GM12873 (cell line): Measurements from ENCODE around the gene ROPN1B.
"Not testable (repeated sequence)": the region's sequence is repeated elsewhere in the genome, so short reads cannot be mapped to it uniquely, and the experiment has no call there.

Source experiments
- CTCF ChIP-seq: IDR thresholded peaks from 2 replicates; pipeline ENCODE4 v1.5.1; 2012; ENCODE audit warnings: low read depth, mild to moderate bottlenecking, moderate library complexity, low read length, control low read depth; ENCODE audit not compliant: insufficient read depth; ENCODE audit errors: missing control alignments

ROPN1B gene

GRCh38 chr3:125968701-125969592 is at the start of gene ROPN1B:
ROPN1B (plus strand) TSS chr3:125969178; CDS start chr3:125972055, 2,877 bp downstream.
- not testable (repeated sequence) for TF ChIP-seq CTCF

GRCh38 chr3:125921712-125922111 is 47.3 kb upstream of the ROPN1B start:
- TF ChIP-seq CTCF, result peak; percentile 50

GRCh38 chr3:125928771-125929545 is 40.0 kb upstream of the ROPN1B start:
- TF ChIP-seq CTCF, result peak; percentile 67

GRCh38 chr3:125936210-125936815 is 32.7 kb upstream of the ROPN1B start:
- peak; percentile 33 for TF ChIP-seq CTCF

GRCh38 chr3:125957674-125958510 is 11.1 kb upstream of the ROPN1B start:
- no peak for TF ChIP-seq CTCF

- TF ChIP-seq CTCF, result no peak
Observed at GRCh38 chr3:125958511-125959316, 10.3 kb upstream of the ROPN1B start.
